Left renal cortex interstitium (tissue), 4 donors: ENCODE data around the gene PBX1. TPM values are rescaled to one million over a fixed set of nuclear protein-coding genes. Genes with fewer than 3 reads are reported as not detected.

Source experiments
- DNase-seq, 4 donors: peaks; one replicate each; pipeline ENCODE4 v3.0.0-alpha.2; 2013; ENCODE audit warnings: low read depth in 4 of 4, low spot score in 2 of 4, missing footprints in 1 of 4
- polyA plus RNA-seq, 4 donors: library from polyadenylated mRNA; unstranded; fragments of 120-200 nt; gene quantifications; one replicate each; pipeline ENCODE4 v1.2.1, GENCODE V29; 2013; ENCODE audit not compliant: insufficient read length in 4 of 4

The PBX1 gene
- polyA plus RNA-seq, 4 donors = 156 to 177 (median 163) TPM

GRCh38 chr1:164886101-164886500 lies 327.1 kb downstream of the PBX1 start:
- DNase-seq = no peak

GRCh38 chr1:164891615-164892014 lies 332.6 kb downstream of the PBX1 start:
- DNase-seq = no peak

GRCh38 chr1:164895026-164895912 lies 336.3 kb downstream of the PBX1 start:
- DNase-seq = no peak

GRCh38 chr1:164901031-164901430 lies 342.0 kb downstream of the PBX1 start:
- no peak for DNase-seq
